Astrocyte of the hippocampus (primary cell): ENCODE measurements around the gene SLC43A3.
A peak's percentile ranks its signal among the peaks of the same experiment; 100 is the strongest.

ENCODE experiments used
- DNase-seq: peaks from one replicate; pipeline ENCODE4 v3.0.0; 2011; ENCODE audit warnings: low read depth, low spot score

SLC43A3 gene

DNA sequence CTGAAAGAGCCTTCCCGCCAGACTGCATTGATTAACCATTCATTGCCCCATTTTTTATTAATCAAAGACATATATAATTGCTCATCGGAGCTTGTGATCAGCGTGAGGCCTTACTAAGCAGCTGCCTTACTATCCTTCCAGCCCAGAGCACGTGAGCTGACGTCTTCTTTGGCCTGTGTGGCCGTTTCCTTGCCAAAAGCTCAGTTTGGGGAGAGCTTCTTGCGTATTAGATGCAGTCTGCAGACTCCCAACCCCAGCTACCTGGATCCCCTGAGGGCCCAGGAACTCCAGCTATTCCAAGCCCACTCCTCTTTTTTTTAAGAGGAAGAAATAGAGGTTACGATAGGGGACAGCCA, 784 bp upstream of the SLC43A3 start:
- no peak for DNase-seq

DNA sequence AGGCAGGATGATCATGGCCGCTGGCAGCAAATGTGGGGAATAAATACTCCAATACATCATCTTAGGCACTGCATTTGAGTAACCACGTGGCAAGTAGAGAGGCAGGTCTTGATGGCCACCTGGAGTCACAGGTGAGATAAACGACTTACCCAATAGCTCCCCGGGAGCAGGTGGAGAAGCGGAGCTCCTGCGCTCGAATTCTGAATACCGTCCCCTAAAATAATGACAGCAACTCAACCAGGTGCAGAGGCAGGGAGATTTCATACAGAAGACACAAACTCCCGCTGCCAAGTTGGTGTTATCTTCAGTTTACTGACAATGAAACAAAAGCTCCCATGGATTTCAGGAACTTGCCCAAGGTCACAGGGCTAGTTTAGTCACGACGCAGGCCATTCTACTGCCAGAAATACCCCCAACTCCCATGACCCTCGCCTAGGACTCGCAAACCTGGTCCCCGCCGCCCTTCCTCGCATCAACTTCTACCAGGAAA, 437 bp downstream of the SLC43A3 start:
- no peak for DNase-seq

DNA sequence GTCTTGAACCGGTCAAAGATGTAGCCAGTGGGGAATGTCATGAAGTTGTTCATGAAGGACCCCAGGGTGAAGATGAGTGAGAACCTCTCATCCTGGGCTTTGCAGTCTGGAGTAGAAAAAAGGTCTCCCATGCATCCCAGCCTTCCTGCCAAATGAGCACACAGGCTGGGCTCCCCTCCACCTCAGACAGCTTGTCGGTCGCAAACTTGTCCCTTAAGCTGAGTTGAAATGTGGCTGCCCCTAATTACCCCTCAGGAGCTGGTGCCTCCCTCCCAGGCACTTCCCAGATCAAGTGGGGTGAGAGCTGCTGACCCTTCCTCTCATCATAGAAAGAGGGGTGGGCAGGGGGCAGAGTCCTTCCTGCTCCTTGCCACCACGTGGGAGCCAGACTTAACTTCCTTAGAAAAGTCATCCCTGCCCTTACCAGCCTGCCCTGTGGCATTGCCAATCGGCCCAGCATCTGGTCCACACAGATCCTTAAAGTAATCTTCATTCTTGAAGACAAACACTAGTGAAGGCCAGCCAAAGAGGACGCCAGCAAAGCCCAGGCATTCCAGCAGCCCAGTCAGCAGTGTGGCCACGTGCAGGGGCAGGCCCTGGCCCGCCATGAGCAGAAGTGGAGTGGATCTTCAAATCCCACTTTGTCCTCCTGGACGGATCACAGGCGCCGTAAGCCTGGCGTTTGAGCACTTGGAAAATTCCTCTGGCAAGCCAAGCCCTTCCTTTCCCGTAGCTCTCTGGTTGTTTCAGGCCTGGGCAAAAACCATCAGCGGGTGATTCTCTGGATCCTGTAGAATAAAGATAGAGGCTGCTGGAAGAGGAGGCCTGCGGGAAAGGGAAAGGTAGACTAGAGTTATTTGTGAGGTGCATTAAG, 1.1 kb downstream of the SLC43A3 start:
- peak; percentile 42 for DNase-seq

DNA sequence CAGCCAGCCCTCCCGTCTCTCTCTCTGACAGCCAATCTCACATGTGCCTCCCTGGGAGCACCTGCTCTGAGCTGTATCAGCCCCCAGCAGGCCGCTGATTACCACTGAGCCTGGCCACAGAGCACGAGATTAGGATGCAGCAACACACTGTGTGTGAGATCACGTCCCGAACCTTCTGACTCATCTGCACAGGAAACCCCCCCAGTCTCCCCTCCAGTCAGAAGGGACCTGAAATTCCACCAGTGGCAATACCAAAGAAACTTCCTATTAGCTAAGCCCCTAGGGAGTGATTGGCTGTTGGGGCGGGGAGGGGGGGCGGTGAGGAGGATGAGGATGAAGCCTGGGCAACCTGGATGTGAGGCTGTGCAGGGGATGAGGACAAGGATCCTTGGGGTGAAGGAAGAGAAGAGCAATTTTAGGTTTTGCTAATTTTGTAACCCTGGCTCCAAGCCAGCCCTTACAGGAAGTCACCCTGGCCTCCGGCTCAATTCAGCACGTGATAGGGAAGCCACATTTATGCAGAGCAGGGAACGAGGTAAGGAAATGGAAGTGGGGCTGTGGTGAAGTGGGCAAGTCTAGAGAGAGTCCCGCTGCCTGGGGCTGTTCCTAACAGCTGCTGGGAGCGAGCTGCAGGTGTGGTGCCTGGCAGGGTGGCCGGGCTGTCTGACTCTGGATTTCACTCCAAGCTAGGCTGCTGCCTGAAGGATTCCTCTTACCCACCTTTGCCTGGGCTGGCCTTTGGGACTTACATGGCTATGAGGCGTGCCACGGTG, 1.9 kb downstream of the SLC43A3 start:
- peak; percentile 76 for DNase-seq

DNA sequence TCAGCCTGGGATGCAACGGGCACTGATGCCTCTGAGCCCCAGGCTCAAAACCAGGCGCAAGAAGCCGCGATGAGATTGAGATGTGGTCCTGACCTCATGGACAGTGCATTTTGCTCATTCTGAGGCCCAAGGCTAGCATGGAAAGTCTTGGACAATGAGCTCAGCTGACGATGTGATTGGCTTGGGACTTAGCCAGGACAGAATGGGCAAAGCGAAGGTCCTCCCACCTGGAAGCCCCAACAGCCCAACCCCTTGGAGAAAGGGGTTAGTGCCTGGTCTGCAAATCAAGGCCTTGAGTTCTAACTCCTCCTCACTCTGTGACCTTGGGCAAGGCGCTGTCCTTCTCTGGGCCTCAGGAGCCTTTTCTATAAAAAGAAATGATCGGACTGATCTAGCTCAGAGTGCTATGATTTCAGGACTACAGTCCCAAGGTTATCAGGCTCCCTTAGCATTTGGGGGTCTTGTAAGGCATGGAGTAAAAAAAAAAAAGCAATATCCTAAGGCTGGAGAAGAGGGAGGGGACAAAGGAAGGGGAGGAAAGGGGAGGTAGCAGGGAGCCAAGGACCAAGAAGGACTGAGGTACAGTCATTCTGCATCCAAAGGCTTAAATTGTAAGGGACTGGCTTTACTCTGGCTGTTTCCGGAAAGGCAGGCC, 2.7 kb downstream of the SLC43A3 start:
- DNase-seq = no peak

DNA sequence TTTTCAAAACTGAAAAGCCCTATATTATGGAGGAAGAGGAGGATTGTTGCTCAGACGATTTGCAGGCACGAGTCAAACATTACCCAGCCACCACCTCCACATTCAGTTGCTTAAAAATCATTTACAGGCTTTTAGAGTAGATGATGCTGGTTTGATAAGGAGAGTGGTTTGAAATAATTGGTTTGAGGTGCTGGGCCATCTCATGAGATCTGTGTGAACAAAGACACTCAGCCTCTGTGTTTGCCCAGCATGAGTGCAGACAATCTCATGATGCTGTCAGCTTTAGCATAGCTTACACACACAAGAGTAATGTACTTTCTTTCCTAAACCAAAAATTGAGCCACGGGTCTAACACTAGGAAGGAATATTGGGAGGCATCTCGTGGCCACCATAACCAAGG, 4.3 kb downstream of the SLC43A3 start:
- DNase-seq = no peak

DNA sequence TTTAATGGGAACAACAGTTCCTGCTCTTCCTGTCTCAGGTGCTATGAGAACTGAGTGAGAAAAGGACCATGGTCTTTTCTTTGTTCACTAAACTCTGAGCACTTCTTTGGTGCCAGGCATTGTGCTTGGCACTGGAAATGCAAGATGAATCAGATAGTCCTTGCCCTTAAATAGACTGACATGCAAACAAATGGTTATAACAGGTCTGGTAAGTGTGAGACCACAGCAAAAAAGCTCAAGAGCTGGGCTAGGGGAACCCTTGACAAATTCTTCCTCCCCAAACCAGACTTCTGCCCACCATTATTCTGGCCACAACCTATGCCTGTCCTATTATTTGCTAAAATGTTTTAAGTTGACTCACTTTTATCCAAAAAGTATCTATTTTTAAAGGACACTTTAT, 5.1 kb downstream of the SLC43A3 start:
- no peak for DNase-seq

DNA sequence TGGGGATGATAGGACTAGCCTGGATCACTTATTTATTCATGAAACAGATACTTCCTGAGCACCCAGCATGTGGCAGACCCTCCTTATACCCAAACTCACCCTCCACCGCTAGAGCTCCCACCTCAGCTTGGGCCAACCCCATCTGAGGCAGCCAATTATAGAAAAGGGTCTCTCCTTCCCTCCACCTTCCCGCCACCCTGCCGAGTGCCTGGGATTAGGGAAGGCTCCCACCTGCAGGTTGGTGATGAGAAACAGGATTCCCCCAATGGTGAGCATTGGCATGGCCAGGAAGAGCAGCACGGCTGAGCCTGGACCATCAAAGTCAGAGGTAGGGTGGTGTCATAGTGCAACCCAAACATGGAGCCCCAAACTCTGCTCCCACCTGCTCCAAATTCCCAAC, 5.9 kb downstream of the SLC43A3 start:
- no peak for DNase-seq

DNA sequence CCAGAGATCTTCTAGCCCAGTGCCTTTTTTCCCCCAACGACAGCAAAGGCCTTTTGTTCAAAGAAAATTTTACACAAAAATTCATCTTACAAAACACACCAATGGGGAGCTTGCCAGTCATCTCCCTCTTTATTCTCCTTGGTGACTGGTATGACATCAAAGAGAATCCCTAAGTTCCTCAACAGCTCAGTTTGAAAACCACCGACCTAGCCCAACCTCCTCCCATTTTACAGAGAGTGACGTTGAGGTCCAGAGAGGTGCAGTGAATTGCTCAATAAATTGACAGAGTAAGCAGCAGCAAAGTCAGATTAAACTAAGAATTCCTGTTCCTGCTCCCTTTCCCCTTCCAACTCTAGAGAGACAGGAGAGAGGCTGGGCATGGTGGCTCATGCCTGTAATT, 7.8 kb downstream of the SLC43A3 start:
- DNase-seq = no peak

DNA sequence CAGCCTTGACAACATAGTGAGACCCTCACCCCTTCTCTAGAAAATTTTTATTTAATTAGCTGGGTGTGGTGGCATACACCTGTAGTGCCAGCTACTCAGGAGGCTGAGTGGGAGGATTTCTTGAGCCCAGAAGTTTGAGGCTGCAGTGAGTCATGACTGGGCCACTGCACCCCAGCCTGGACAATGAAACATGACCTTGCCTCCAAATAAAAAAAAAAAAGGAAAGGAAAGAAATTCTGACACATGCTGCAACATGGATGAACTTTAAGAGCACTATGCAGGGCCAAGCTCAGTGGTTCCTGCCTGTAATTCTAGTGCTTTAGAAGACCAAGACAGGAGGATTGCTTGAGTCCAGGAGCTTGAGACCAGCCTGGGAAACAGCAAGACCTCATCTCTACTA, 8.8 kb downstream of the SLC43A3 start:
- DNase-seq = no peak

DNA sequence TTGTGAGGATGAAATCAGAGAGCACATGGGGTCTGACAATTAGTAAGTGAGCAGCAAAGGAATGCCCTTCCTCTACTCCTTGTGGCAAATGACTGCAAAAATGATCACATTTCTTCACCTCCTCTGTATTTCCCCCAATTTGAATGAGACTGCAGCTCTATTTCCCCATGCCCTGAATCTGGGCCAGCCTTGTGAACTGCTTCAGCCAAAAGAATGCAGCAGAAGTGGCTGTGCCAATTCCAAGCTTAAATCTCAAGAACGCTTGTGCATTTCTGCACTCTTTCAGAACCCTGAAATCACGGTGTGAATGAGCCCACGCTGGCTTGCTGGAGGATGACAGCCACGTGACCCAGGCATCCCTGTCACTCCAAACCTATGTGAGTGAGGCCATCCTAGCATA, 9.9 kb downstream of the SLC43A3 start:
- DNase-seq = peak; percentile 71

DNA sequence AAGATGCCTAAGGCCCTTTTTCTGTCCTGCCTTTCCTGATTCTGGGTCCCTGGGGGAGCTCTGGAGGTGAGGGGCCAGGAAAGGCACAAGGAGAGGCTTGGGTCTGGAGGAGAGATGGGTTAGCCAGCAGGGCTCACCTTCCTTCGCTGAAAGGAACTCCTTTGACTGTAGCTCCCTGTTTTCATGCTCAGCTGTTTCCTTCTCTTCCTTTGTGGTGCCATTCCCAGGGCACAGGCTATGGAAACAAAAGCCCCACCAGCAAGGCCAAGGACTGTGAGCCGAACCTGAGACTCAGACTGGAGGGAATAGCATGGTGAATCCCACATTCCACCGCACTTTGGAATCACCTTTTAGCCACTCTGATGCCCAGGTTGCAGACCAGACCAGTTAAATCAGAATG, 10.5 kb downstream of the SLC43A3 start:
- no peak for DNase-seq

DNA sequence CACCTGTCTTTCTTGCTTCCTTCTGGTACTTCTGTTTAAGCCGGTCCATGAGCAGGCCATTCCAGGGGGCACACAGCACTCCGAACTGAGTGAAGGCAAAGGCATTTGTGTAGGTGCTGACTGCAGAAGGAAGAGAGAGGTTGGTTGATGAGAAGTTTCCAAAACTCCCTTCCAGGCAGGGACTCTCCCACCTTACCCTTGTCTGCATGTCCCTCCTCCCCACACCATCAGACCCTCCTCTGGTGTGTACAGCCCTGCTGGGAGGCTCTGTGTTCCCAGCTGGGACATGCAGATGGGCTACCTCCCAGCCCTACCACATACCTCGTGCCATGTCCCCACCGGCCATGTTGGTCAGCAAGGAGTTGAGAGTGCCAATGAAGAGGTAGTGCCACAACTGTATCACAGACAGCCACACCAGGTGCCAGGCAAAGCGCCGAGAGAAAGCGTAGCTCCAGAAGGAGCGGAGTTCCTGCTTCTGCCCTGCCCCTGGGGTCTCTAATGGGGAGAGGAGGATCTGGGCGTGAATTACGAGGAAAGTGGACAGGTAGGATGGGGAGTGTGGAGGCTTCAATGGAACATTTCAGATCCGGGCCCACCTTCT, 12.2 kb downstream of the SLC43A3 start:
- DNase-seq = no peak

DNA sequence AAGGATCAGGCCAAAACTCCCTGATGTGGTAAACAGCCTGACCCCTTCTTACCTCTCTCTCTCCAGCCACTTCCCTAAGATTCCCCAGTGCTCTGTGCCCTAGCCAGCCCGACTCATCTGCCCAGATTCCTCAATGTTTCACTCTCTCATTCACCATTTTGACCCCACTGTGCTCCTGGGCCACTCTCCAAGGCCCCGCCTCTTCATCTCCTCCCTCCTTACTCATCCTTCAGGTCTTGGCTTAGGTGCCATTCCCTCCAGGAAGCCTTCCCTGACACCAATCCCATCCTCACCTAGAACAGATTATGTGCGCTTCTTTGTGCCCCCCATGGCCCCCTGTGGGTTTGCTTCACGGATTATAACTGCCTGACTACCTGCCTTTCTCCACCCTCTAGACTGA, 13.2 kb downstream of the SLC43A3 start:
- no peak for DNase-seq

DNA sequence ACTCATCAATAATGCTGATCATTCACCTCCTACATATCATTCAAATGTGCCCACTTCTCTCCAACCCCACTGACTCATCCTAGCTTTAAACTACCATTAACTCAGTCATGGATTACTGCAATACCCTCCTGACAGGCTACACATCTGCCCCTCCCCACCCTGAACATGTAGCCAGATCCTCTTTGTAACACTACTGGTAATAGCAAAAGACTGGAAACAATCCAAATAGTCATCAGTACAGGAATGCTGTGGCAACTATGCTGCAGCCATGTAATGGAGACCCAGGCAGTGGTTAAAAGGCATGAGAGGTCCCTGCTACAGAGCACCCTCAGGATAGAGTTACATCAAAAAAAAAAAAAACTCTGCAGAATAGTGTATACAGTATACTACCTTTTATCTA, 16.6 kb downstream of the SLC43A3 start:
- DNase-seq = peak; percentile 59

DNA sequence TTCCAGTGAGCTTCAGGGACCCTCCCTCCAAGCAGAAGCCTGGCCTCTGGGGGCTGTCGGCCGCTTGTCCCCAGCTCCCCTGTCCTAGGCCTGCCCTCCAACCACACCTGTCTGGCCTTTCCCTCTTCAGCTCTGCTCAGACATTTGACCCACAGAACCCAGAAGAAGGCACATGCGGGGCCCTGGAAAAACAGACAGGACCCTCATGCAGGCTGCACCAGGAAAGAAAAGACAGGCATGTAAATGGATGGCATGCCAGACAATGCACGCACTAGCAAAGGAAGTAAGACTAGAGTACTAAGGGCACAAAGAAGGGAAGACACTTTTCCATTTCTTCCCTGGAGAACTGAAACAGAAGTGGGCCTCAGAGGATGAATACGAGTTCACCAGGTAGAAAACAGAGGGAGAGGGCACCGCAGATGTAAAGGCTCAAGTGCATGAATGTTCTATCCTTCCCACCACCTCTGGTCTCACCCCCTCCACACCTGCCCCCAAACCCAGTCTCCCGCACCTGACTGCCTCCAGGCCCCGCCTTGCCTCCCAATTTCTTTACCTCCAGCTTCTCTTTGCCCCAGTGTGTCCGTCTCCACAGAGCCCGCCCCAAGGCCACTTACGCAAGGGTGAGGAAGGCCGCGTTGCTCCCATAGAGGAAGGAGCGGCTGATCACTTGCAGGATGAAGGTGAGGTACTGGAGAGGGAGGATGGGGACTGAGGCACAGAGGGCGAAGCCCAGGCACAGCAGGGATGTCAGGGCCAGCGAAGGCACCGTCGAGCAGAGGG, 17.4 kb downstream of the SLC43A3 start:
- no peak for DNase-seq

DNA sequence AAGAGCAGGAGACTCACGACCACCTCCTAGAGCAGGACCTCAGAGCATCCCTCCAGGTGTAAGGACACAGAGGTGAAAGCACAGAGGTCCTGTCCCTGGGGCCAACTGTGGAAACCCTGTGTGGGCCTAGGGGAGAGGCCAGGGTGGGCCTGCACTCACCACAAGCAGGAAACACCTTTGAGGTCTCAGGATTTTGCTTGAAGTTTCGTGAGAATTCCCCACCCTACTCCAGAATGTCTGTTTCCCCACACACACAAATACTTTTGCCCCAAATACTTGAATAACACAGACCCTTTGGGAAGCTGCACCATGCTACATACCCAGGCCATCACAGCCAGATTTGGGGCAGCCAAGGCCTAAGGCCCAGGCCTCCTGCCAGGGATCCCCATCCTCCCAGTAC, 18.1 kb downstream of the SLC43A3 start:
- DNase-seq = no peak

DNA sequence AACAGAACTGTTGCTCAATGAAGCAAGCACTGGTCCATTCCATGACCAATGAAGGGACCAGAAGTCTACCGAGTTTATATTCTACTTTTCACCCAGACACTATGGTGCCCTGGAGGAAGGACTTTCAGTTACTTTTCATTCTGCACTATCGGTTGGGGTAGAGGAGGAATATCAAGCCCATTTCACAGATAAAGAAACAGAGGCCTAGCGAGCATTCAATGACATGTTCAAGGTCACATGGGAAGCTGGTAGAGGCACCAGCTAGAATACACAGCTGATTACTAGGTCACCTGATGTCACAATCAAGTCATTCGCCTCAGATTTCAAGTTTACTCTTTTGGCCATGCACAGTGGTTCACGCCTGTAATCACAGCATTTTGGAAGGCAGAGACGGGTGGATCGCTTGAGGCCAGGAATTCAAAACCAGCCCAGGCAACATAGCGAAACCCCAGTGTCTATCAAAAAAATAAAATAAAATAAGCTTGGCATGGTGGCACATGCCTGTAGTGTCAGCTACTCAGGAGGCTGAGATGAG, 18.9 kb downstream of the SLC43A3 start:
- no peak for DNase-seq

DNA sequence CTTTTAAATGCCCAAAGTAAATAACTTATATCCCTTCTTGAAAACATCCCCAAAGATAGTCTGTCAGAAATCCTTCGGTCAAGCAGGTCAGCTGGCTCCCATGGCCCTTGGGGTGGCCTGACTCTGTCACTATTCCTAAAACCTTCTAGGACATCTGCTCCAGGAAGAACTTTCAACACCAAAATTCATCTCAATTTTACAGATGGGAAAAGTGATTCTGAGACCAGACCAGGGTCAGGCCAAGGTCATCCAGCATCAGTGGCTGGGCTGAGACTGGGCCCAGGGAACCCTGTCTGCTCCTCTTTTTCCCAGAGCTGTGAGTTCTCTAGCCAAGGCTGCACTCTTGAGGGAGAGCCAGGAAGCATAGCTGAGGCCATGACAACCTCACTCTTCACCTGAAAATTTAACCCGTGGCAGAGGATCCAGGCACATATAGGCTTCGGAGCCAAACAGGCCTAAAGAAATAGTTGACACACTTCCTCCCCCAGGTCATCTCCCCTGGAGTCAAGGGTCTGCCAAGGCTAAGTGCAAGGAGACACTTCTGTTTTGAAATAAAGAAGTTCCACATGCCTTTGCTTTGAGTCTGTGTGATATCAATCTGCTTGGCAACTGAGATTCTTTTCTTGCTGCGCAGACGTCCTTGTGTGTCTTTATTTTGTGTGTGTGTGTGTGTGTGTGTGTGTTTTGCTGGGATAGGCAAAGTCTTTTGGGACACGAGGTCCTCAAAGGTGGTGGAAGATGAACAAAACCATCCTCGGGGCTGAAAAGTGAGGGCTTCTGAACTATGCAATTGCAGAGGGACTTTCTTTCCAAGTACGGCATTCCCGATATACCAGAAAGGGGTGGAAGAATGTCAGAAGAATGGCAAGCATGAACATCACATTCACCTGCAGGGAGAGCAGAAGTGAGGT, 19.7 kb downstream of the SLC43A3 start:
- DNase-seq = no peak

DNA sequence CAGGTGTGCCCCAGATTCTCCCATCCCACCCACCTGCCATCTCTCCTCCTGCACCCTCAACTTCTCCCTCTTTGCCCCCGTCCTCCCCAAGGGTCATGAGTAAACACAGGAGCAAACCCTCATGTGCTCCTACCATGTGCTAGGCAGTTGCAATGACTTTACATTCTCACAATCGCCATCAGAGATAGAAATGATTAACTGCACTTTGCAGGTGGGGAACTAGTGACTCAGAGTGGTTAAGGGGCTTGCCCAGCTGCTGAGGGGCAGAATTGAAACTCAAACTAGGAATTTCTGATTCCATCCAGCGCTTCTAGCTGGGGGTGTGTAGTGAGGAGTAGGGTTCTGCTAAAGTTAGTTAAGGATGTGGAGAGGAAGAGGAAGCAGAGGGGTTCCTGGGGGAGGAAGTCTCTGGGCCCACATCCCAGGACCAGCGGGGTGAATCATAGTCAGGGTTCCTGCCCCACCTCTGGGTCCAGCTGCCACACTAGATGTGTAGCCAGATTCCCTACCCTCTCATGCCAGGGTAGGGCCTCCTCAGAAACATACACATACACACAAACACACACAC, 20.5 kb downstream of the SLC43A3 start:
- no peak for DNase-seq
